Measurements from ENCODE around the gene ZNF629. TPM values are rescaled to one million over a fixed set of nuclear protein-coding genes. Genes with fewer than 3 reads are reported as not detected.

Gene ZNF629
- total RNA-seq, 6 experiments from 2014 or later, result 3.7 to 4.8 (median 4.3) TPM

DNA sequence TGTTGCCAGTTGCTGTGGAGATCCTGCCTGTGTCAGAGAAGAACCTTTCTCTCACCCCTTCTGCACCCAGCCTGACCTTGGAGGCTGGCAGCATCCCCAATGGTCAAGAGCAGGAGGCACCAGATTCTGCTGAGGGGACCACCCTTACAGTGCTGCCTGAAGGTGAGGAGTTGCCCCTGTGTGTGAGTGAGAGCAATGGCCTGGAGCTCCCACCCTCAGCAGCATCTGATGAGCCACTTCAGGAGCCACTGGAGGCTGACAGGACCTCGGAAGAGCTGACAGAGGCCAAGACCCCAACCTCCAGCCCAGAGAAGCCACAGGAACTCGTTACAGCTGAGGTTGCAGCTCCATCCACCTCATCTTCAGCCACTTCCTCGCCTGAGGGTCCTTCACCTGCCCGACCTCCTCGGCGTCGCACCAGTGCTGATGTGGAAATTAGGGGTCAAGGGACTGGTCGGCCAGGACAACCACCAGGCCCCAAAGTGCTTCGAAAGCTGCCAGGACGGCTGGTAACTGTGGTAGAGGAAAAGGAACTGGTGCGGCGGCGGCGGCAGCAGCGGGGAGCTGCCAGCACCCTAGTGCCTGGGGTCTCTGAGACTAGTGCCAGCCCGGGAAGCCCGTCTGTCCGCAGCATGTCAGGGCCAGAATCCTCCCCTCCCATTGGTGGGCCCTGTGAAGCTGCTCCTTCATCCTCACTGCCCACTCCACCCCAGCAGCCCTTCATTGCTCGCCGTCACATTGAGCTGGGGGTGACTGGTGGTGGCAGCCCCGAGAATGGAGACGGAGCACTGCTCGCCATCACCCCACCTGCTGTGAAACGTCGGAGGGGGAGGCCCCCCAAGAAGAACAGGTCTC lies 49.0 kb downstream of the ZNF629 start:
- no peak overlapping the region for H3K4me3 ChIP-seq
- intact Hi-C loops (cut with DNase I), result no loop called here
- no peaks in the 10 kb centered on the region for H3K27me3 ChIP-seq
- no peaks in the 10 kb centered on the region for H3K9me3 ChIP-seq
- 89% methylated on average over 14 of the region's 25 CpGs for WGBS (ENCODE audit: insufficient coverage, low coverage, low lambda C conversion rate, missing lambda C conversion rate)
- H3K27ac ChIP-seq, result no peak overlapping the region
- peaks cover 0 to 24% (median 4%) of the 10 kb centered on the region in 4 donors for H3K4me1 ChIP-seq
- TF ChIP-seq, protein P1, sequence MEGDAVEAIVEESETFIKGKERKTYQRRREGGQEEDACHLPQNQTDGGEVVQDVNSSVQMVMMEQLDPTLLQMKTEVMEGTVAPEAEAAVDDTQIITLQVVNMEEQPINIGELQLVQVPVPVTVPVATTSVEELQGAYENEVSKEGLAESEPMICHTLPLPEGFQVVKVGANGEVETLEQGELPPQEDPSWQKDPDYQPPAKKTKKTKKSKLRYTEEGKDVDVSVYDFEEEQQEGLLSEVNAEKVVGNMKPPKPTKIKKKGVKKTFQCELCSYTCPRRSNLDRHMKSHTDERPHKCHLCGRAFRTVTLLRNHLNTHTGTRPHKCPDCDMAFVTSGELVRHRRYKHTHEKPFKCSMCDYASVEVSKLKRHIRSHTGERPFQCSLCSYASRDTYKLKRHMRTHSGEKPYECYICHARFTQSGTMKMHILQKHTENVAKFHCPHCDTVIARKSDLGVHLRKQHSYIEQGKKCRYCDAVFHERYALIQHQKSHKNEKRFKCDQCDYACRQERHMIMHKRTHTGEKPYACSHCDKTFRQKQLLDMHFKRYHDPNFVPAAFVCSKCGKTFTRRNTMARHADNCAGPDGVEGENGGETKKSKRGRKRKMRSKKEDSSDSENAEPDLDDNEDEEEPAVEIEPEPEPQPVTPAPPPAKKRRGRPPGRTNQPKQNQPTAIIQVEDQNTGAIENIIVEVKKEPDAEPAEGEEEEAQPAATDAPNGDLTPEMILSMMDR (IDR thresholded peaks at IDR 0.05), result no peak
- TF ChIP-seq POLR2A (IDR thresholded peaks at IDR 0.05), result no peak
- peaks cover 22 to 60% (median 44%) of the 10 kb centered on the region in 4 donors for H3K36me3 ChIP-seq
- DNase-seq (no peak), ATAC-seq (no peak)

DNA sequence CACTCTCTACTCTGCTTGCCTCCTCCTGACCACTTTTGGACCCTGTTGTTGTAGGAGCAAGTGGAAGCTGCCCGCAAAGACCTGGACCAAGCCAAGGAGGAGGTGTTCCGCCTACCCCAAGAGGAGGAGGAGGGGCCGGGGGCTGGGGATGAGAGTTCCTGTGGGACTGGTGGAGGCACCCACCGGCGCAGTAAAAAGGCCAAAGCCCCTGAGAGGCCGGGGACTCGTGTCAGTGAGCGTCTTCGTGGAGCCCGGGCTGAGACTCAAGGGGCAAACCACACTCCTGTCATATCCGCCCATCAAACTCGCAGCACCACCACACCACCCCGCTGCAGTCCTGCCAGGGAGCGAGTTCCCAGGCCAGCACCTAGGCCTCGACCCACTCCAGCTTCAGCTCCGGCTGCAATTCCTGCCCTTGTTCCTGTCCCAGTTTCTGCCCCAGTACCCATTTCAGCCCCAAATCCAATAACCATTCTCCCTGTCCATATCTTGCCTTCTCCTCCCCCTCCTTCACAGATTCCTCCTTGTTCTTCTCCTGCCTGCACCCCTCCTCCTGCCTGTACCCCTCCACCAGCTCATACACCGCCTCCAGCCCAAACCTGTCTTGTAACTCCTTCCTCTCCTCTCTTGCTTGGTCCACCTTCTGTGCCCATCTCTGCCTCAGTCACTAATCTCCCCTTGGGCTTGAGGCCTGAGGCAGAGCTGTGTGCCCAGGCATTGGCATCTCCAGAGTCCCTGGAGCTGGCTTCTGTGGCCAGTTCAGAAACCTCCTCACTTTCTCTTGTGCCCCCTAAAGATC lies 49.8 kb downstream of the ZNF629 start:
- ATAC-seq (no peak), DNase-seq (no peak)
- Histone ChIP-seq H3K36me3 (peaks cover 22 to 68% (median 47%) of the 10 kb centered on the region in 4 donors), H3K9me3 (no peaks in the 10 kb centered on the region), H3K27me3 (no peaks in the 10 kb centered on the region), H3K4me3 (no peak overlapping the region), H3K27ac (no peak overlapping the region), H3K4me1 (peaks cover 0 to 24% (median 4%) of the 10 kb centered on the region in 4 donors)
- TF ChIP-seq POLR2A (IDR thresholded peaks at IDR 0.05), result no peak
- TF ChIP-seq, protein P1 (IDR thresholded peaks at IDR 0.05), result no peak
- 94% methylated on average over 5 of the region's 17 CpGs for WGBS (ENCODE audit: insufficient coverage, low coverage, low lambda C conversion rate, missing lambda C conversion rate)
- intact Hi-C loops (cut with DNase I), result no loop called here

GRCh38 chr16:30731411-30731810 lies 55.6 kb downstream of the ZNF629 start:
- Histone ChIP-seq H3K4me3 (no peak overlapping the region), H3K36me3 (peaks cover 16 to 73% (median 49%) of the 10 kb centered on the region in 4 donors), H3K27me3 (no peaks in the 10 kb centered on the region), H3K9me3 (no peaks in the 10 kb centered on the region), H3K27ac (no peak overlapping the region), H3K4me1 (peaks cover 0 to 15% (median 6%) of the 10 kb centered on the region in 4 donors)
- intact Hi-C loops (cut with DNase I), result no loop called here
- DNase-seq, result no peak
- no peak for ATAC-seq
- 96% methylated on average over 3 of the region's 3 CpGs for WGBS (ENCODE audit: insufficient coverage, low coverage, low lambda C conversion rate, missing lambda C conversion rate)
- TF ChIP-seq, protein P1 (IDR thresholded peaks at IDR 0.05), result no peak
- TF ChIP-seq POLR2A (IDR thresholded peaks at IDR 0.05), result no peak

- intact Hi-C loops (cut with DNase I), result no loop called here
- DNase-seq (peak; percentile 85 to 92 (median 90)), ATAC-seq (peak; percentile 92 to 97 (median 94))
- Histone ChIP-seq H3K27ac (peak overlapping the region in 1 of 3 donors; percentile 42), H3K9me3 (no peaks in the 10 kb centered on the region), H3K4me1 (peaks cover 0 to 18% (median 8%) of the 10 kb centered on the region in 4 donors), H3K27me3 (no peaks in the 10 kb centered on the region), H3K4me3 (no peak overlapping the region), H3K36me3 (peaks cover 5 to 60% (median 43%) of the 10 kb centered on the region in 4 donors)
- WGBS (ENCODE audit: insufficient coverage, low coverage, low lambda C conversion rate, missing lambda C conversion rate), result 52% methylated on average over 17 of the region's 17 CpGs
- TF ChIP-seq, protein P1 (IDR thresholded peaks at IDR 0.05), result no peak
- TF ChIP-seq POLR2A (IDR thresholded peaks at IDR 0.05), result no peak
Observed at GRCh38 chr16:30728899-30729672, 57.9 kb downstream of the ZNF629 start.

Data from right lobe of liver (tissue), 6 donors.